ENCODE data around the gene EBP. TPM values are rescaled to one million over a fixed set of nuclear protein-coding genes. Genes with fewer than 3 reads are reported as not detected.

Gene EBP
- total and polyA plus RNA-seq, 9 of the 15 experiments (the other 6 are each of a cell fraction or from before 2014, with no cell fraction given): 228 to 987 (median 274) TPM

GRCh38 chrX:48539345-48540027 lies 17.9 kb downstream of the EBP start, which contains the start of gene TBC1D25 (continued):
- TF ChIP-seq, protein P1, sequence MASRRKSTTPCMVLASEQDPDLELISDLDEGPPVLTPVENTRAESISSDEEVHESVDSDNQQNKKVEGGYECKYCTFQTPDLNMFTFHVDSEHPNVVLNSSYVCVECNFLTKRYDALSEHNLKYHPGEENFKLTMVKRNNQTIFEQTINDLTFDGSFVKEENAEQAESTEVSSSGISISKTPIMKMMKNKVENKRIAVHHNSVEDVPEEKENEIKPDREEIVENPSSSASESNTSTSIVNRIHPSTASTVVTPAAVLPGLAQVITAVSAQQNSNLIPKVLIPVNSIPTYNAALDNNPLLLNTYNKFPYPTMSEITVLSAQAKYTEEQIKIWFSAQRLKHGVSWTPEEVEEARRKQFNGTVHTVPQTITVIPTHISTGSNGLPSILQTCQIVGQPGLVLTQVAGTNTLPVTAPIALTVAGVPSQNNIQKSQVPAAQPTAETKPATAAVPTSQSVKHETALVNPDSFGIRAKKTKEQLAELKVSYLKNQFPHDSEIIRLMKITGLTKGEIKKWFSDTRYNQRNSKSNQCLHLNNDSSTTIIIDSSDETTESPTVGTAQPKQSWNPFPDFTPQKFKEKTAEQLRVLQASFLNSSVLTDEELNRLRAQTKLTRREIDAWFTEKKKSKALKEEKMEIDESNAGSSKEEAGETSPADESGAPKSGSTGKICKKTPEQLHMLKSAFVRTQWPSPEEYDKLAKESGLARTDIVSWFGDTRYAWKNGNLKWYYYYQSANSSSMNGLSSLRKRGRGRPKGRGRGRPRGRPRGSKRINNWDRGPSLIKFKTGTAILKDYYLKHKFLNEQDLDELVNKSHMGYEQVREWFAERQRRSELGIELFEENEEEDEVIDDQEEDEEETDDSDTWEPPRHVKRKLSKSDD (conservative IDR thresholded peaks at IDR 0.05; ENCODE audit: low read length): no peak
- TF ChIP-seq KAT8 (IDR thresholded peaks at IDR 0.05; ENCODE audit: low read depth): no peak
- TF ChIP-seq SRSF3 (IDR thresholded peaks at IDR 0.05; ENCODE audit: insufficient read depth, low read length): no peak
- no peak for TF ChIP-seq ZNF23 (CRISPR knock-in tag; IDR thresholded peaks at IDR 0.05)
- TF ChIP-seq TEAD1 (CRISPR knock-in tag; IDR thresholded peaks at IDR 0.05): no peak
- TF ChIP-seq, protein P2, sequence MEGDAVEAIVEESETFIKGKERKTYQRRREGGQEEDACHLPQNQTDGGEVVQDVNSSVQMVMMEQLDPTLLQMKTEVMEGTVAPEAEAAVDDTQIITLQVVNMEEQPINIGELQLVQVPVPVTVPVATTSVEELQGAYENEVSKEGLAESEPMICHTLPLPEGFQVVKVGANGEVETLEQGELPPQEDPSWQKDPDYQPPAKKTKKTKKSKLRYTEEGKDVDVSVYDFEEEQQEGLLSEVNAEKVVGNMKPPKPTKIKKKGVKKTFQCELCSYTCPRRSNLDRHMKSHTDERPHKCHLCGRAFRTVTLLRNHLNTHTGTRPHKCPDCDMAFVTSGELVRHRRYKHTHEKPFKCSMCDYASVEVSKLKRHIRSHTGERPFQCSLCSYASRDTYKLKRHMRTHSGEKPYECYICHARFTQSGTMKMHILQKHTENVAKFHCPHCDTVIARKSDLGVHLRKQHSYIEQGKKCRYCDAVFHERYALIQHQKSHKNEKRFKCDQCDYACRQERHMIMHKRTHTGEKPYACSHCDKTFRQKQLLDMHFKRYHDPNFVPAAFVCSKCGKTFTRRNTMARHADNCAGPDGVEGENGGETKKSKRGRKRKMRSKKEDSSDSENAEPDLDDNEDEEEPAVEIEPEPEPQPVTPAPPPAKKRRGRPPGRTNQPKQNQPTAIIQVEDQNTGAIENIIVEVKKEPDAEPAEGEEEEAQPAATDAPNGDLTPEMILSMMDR (IDR thresholded peaks at IDR 0.05 in 2 of 3, conservative IDR thresholded peaks at IDR 0.05 in 1 of 3; ENCODE audit: insufficient read depth in 2 of 3, low read depth in 1 of 3, low read length in 3 of 3): peak; percentile 53 to 62 (median 55)
- TF ChIP-seq NR1H2 (CRISPR knock-in tag; IDR thresholded peaks at IDR 0.05): no peak
- TF ChIP-seq NELFE (IDR thresholded peaks at IDR 0.05; ENCODE audit: insufficient read depth, insufficient read length): no peak
- TF ChIP-seq NCOA6 (IDR thresholded peaks at IDR 0.05): no peak
- peak; percentile 65 for TF ChIP-seq CTBP1 (IDR thresholded peaks at IDR 0.05; ENCODE audit: borderline replicate concordance)
- no peak for TF ChIP-seq HNRNPUL1 (IDR thresholded peaks at IDR 0.05; ENCODE audit: low read length)
- peak; percentile 93 to 97 for TF ChIP-seq MNT (conservative IDR thresholded peaks at IDR 0.05)
- TF ChIP-seq MED1 (CRISPR knock-in tag; IDR thresholded peaks at IDR 0.05; ENCODE audit: borderline replicate concordance): no peak
- TF ChIP-seq LARP7 (IDR thresholded peaks at IDR 0.05): no peak
- no peak for TF ChIP-seq MYNN (IDR thresholded peaks at IDR 0.05)
- TF ChIP-seq MYNN (CRISPR knock-in tag; IDR thresholded peaks at IDR 0.05): no peak
- TF ChIP-seq BDP1 (IDR thresholded peaks at IDR 0.05; ENCODE audit: insufficient read depth, insufficient read length): no peak
- TF ChIP-seq NRF1 (conservative IDR thresholded peaks at IDR 0.05 in 1 of 2, IDR thresholded peaks at IDR 0.05 in 1 of 2): peak; percentile 97
